BLaER1 treated with 17β-estradiol and CSF1 and Interleukin-3, amounts not matched to agents 10 nM and 100 nM (cell line): Measurements from ENCODE around the gene TMEM181.
A peak's percentile ranks its signal among the peaks of the same experiment; 100 is the strongest.

Source experiments
- H3K27ac ChIP-seq, 11 experiments: shearing (Covaris generic); formaldehyde crosslinking; 2 replicates each; pipeline ENCODE4 v1.8.1; 2022
- H3K27me3 ChIP-seq, 11 experiments: shearing (Covaris generic); formaldehyde crosslinking; 2 replicates each; pipeline ENCODE4 v1.8.1; 2022
- H3K36me3 ChIP-seq, 11 experiments: shearing (Covaris generic); formaldehyde crosslinking; 2 replicates each; pipeline ENCODE4 v1.8.1; 2022
- H3K4me1 ChIP-seq, 10 experiments: shearing (Covaris generic); formaldehyde crosslinking; 2 replicates each; pipeline ENCODE4 v1.8.1; 2022
- H3K4me2 ChIP-seq, 11 experiments: shearing (Covaris generic); formaldehyde crosslinking; 2 replicates each; pipeline ENCODE4 v1.8.1; 2022
- H3K4me3 ChIP-seq, 10 experiments: shearing (Covaris generic); formaldehyde crosslinking; 2 replicates each; pipeline ENCODE4 v1.8.1; 2022
- H3K9ac ChIP-seq, 11 experiments: shearing (Covaris generic); formaldehyde crosslinking; 2 replicates each; pipeline ENCODE4 v1.8.1; 2022
- H3K9me3 ChIP-seq, 11 experiments: shearing (Covaris generic); formaldehyde crosslinking; replicated peaks in 1 of 11; 2 replicates each; pipeline ENCODE4 v1.8.1; 2022
- H4K20me1 ChIP-seq, 11 experiments: shearing (Covaris generic); formaldehyde crosslinking; 2 replicates each; pipeline ENCODE4 v1.8.1; 2022
- Cebpa-rat ChIP-seq, 11 experiments: shearing (Covaris generic); IDR thresholded peaks; 2 replicates each; pipeline ENCODE4 v1.8.1; 2022

The TMEM181 gene

GRCh38 chr6:158635427-158636073, 75.7 kb downstream of the TMEM181 start:
- no peaks in the 10 kb centered on the region for H3K9me3 ChIP-seq
- no peak overlapping the region for H3K4me2 ChIP-seq
- H3K4me3 ChIP-seq: no peak overlapping the region
- no peaks in the 10 kb centered on the region for H3K27me3 ChIP-seq
- H3K4me1 ChIP-seq: peaks cover 0 to 50% (median 15%) of the 10 kb centered on the region in 10 experiments; a peak in 12 of 20 replicates
- TF ChIP-seq Cebpa-rat (IDR thresholded peaks at IDR 0.05): no peak
- no peak overlapping the region for H3K9ac ChIP-seq
- peaks cover 61 to 100% (median 89%) of the 10 kb centered on the region in 11 experiments for H3K36me3 ChIP-seq
- H4K20me1 ChIP-seq: peaks cover 17 to 80% (median 50%) of the 10 kb centered on the region in 11 experiments
- no peak overlapping the region for H3K27ac ChIP-seq

- peaks cover 23 to 85% (median 60%) of the 10 kb centered on the region in 11 experiments for H4K20me1 ChIP-seq
- H3K27ac ChIP-seq: no peak overlapping the region
- no peak for TF ChIP-seq Cebpa-rat (IDR thresholded peaks at IDR 0.05)
- H3K36me3 ChIP-seq: peaks cover 52 to 100% (median 86%) of the 10 kb centered on the region in 11 experiments
- no peaks in the 10 kb centered on the region for H3K27me3 ChIP-seq
- H3K9me3 ChIP-seq: no peaks in the 10 kb centered on the region
- no peak overlapping the region for H3K4me2 ChIP-seq
- no peak overlapping the region for H3K9ac ChIP-seq
- H3K4me3 ChIP-seq: no peak overlapping the region
- peaks cover 0 to 51% (median 19%) of the 10 kb centered on the region in 10 experiments; a peak in 12 of 20 replicates for H3K4me1 ChIP-seq
These were observed 76.9 kb downstream of the TMEM181 start for GRCh38 chr6:158636778-158637177.

GRCh38 chr6:158638324-158638854, 78.5 kb downstream of the TMEM181 start:
- Histone ChIP-seq H3K4me2 (no peak overlapping the region), H4K20me1 (peaks cover 38 to 84% (median 65%) of the 10 kb centered on the region in 11 experiments), H3K27me3 (no peaks in the 10 kb centered on the region), H3K9ac (peak overlapping the region in 1 of 11 experiments; percentile 43; a peak in 2 of 22 replicates), H3K36me3 (peaks cover 44 to 95% (median 78%) of the 10 kb centered on the region in 11 experiments), H3K4me1 (peaks cover 12 to 52% (median 25%) of the 10 kb centered on the region in 10 experiments), H3K4me3 (no peak overlapping the region), H3K9me3 (no peaks in the 10 kb centered on the region), H3K27ac (0 out of 22 replicates have a peak overlapping the region, but pooled peaks of 1 of the 11 experiments have one; percentile 9)
- no peak for TF ChIP-seq Cebpa-rat (IDR thresholded peaks at IDR 0.05)

GRCh38 chr6:158639056-158639455, 79.2 kb downstream of the TMEM181 start:
- Histone ChIP-seq H3K4me2 (peak overlapping the region in 2 of 11 experiments; percentile 26 to 36; a peak in 3 of 22 replicates), H3K9ac (0 out of 22 replicates have a peak overlapping the region, but pooled peaks of 1 of the 11 experiments have one; percentile 18), H3K27me3 (no peaks in the 10 kb centered on the region), H3K4me3 (no peak overlapping the region), H3K4me1 (peaks cover 17 to 53% (median 27%) of the 10 kb centered on the region in 10 experiments), H4K20me1 (peaks cover 42 to 84% (median 67%) of the 10 kb centered on the region in 11 experiments), H3K36me3 (peaks cover 43 to 89% (median 75%) of the 10 kb centered on the region in 11 experiments), H3K9me3 (no peaks in the 10 kb centered on the region), H3K27ac (peak overlapping the region in 2 of 11 experiments; percentile 2 to 9; a peak in 1 of 22 replicates)
- no peak for TF ChIP-seq Cebpa-rat (IDR thresholded peaks at IDR 0.05)

- H3K4me2 ChIP-seq: peak overlapping the region in 5 of 11 experiments; percentile 64 to 96 (median 88); a peak in 9 of 22 replicates
- H4K20me1 ChIP-seq: peaks cover 42 to 80% (median 65%) of the 10 kb centered on the region in 11 experiments
- H3K9ac ChIP-seq: peak overlapping the region in 3 of 11 experiments; percentile 6 to 23 (median 11); a peak in 3 of 22 replicates
- H3K9me3 ChIP-seq: no peaks in the 10 kb centered on the region
- peaks cover 31 to 74% (median 61%) of the 10 kb centered on the region in 11 experiments for H3K36me3 ChIP-seq
- H3K4me1 ChIP-seq: peaks cover 24 to 60% (median 34%) of the 10 kb centered on the region in 10 experiments
- TF ChIP-seq Cebpa-rat (IDR thresholded peaks at IDR 0.05): no peak
- H3K27me3 ChIP-seq: peaks cover 0 to 5% (median 0%) of the 10 kb centered on the region in 11 experiments; a peak in 2 of 22 replicates
- H3K27ac ChIP-seq: no peak overlapping the region
- no peak overlapping the region; a peak in 1 of 20 replicates for H3K4me3 ChIP-seq
These were observed 80.6 kb downstream of the TMEM181 start for GRCh38 chr6:158640519-158640918.

GRCh38 chr6:158642097-158642601, 82.3 kb downstream of the TMEM181 start:
- peaks cover 42 to 69% (median 58%) of the 10 kb centered on the region in 11 experiments for H4K20me1 ChIP-seq
- no peak for TF ChIP-seq Cebpa-rat (IDR thresholded peaks at IDR 0.05)
- peaks cover 0 to 21% (median 5%) of the 10 kb centered on the region in 11 experiments; a peak in 7 of 22 replicates for H3K27me3 ChIP-seq
- peaks cover 18 to 58% (median 45%) of the 10 kb centered on the region in 11 experiments for H3K36me3 ChIP-seq
- H3K9ac ChIP-seq: peak overlapping the region in 6 of 11 experiments; percentile 24 to 99 (median 96); a peak in 6 of 22 replicates
- peak overlapping the region; percentile 84 to 96 (median 89); a peak in 21 of 22 replicates for H3K4me2 ChIP-seq
- no peaks in the 10 kb centered on the region for H3K9me3 ChIP-seq
- peak overlapping the region in 6 of 11 experiments; percentile 91 to 98 (median 96); a peak in 7 of 22 replicates for H3K27ac ChIP-seq
- H3K4me3 ChIP-seq: peak overlapping the region in 6 of 10 experiments; percentile 84 to 99 (median 94); a peak in 8 of 20 replicates
- H3K4me1 ChIP-seq: peaks cover 24 to 75% (median 35%) of the 10 kb centered on the region in 10 experiments

GRCh38 chr6:158643836-158644230, 83.9 kb downstream of the TMEM181 start:
- TF ChIP-seq Cebpa-rat (IDR thresholded peaks at IDR 0.05): no peak
- peaks cover 28 to 75% (median 40%) of the 10 kb centered on the region in 10 experiments for H3K4me1 ChIP-seq
- H3K9ac ChIP-seq: peak overlapping the region; percentile 88 to 99 (median 96)
- H3K36me3 ChIP-seq: peaks cover 12 to 41% (median 33%) of the 10 kb centered on the region in 11 experiments; a peak in 20 of 22 replicates
- no peaks in the 10 kb centered on the region for H3K9me3 ChIP-seq
- H3K4me2 ChIP-seq: peak overlapping the region; percentile 84 to 96 (median 89)
- peak overlapping the region; percentile 84 to 99 (median 93) for H3K4me3 ChIP-seq
- H3K27ac ChIP-seq: peak overlapping the region; percentile 91 to 98 (median 96)
- H4K20me1 ChIP-seq: peaks cover 33 to 52% (median 42%) of the 10 kb centered on the region in 11 experiments
- H3K27me3 ChIP-seq: peaks cover 0 to 30% (median 8%) of the 10 kb centered on the region in 11 experiments; a peak in 10 of 22 replicates

GRCh38 chr6:158644231-158645063, 84.6 kb downstream of the TMEM181 start, which contains the start of gene DYNLT1:
TSS of gene DYNLT1 (minus strand) at chr6:158644743. CDS start at chr6:158644708, 35 bp downstream.
- Histone ChIP-seq H3K36me3 (peaks cover 11 to 35% (median 27%) of the 10 kb centered on the region in 11 experiments; a peak in 19 of 22 replicates), H3K4me3 (peak within 1 kb of the TSS; percentile 84 to 99 (median 93)), H3K4me2 (peak within 1 kb of the TSS; percentile 84 to 96 (median 89)), H3K9me3 (no peaks in the 10 kb centered on the region), H3K27ac (peak within 1 kb of the TSS; percentile 91 to 98 (median 96)), H4K20me1 (peaks cover 27 to 46% (median 36%) of the 10 kb centered on the region in 11 experiments; a peak in 21 of 22 replicates), H3K9ac (peak within 1 kb of the TSS; percentile 88 to 99 (median 96)), H3K4me1 (peaks cover 34 to 75% (median 46%) of the 10 kb centered on the region in 10 experiments), H3K27me3 (peaks cover 0 to 31% (median 9%) of the 10 kb centered on the region in 11 experiments; a peak in 10 of 22 replicates)
- no peak for TF ChIP-seq Cebpa-rat (IDR thresholded peaks at IDR 0.05)
